GM19463 (cell line): ENCODE data around the gene FAM20A.
"Not testable (repeated sequence)": the region's sequence is repeated elsewhere in the genome, so short reads cannot be mapped to it uniquely, and the experiment has no call there.

Source experiments
- ATAC-seq: cut with Tn5 transposase; IDR thresholded peaks from one replicate; pipeline ENCODE4 v1.9.1; 2021; ENCODE audit warnings: mild to moderate bottlenecking, moderate library complexity; ENCODE audit not compliant: unreplicated experiment

The FAM20A gene

DNA sequence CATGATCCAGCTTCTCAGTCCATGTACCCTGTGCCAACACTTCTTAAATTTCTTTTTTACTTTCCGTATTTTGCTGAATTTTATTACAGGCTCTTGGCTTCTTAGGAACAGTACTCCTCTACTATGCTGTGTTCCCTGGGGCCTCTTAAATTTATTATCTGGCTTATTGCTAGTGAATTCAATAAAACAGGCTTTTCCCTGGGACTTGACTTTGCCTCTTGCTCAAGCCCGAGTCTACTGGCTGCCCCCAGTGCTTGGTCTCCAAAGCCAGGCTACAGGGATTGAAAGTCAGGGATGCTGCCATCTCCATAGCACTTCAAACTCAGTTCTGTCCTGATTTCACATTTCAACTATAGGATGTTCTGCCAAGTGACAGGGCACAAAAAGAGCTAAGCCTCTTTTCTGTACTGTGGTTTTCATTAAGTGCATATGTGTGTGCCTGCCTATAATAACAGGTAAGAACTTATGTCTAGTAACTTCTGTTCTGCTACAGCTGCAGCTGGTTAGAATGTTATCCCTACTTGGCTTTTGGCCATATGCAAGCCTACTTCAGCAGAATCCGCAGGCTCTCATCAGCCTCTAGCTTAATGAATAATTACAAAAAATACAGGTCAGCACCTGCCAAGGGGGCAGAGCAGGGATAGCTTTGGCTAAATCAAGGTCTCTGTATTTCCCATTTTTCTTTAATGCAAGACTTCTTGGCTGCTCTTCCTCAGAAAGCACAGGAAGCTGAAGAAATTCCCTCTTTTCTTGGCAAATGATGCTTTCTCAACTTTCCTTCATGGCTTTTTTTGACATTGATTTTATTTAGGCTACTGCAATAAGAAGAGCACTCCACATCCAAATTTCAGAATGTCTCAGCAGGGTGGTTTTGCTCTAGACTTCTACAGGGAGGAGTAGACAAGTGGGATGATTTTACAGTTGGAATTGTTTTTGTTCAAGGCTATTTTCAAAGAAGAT lies 8.2 kb downstream of the FAM20A start:
- no peak for ATAC-seq

DNA sequence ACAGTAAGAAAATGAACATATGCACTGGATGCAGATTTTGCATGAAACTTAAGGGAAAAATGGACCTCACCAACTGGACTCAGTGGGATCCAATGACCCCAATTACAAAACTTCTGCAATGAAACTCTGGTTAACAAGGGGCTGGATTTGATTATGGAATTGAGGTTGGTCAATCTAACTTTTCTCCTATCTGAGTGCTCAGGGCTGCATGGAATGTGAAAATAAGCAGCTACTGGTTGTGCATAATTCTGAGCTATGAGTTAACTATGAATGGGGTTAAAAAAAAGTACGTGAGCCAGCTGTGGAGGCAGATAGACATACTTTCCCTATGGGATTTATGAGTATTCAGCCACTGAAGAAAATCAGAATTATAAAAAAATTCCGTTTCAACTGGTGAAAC lies 9.2 kb downstream of the FAM20A start:
- ATAC-seq = no peak

DNA sequence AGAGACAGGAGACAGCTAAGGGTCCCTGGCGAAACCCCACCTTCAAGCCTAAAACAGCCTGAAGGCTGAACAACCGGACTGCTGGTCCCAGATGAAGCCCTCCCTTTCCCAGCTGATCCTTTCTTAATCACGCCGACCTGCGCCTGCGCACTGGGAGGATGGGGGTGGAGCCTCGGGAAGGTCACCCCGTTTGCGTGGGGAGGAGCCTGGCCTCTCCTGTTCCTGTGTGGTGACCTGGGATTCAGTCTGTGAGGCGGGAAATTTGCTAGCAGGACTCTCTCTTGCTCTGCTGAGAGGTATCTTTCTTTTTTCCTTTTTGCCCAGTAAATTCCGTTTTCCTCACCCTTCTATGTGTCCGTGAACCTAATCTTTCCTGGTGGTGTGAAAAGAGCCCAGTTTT lies 9.6 kb downstream of the FAM20A start:
- ATAC-seq = no peak

DNA sequence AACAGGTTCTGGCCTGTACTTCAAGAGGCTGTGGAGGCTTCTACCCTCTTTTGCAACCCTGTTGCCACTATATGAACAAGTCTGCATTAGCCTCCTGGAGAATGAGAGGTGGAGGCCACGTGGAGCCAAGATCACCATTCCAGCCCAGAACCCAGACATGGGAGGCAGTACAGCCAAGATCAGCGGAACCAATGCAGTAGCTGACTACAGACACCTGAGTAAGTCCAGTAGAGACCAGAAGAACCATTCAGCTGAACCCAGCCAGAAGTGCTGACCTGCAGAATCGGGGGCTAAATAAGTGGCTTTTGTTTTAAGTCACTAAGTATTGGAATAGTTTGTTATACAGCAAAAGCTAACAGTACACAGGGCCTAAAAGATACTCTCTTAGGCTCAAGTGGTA lies 12.1 kb downstream of the FAM20A start:
- ATAC-seq = no peak

DNA sequence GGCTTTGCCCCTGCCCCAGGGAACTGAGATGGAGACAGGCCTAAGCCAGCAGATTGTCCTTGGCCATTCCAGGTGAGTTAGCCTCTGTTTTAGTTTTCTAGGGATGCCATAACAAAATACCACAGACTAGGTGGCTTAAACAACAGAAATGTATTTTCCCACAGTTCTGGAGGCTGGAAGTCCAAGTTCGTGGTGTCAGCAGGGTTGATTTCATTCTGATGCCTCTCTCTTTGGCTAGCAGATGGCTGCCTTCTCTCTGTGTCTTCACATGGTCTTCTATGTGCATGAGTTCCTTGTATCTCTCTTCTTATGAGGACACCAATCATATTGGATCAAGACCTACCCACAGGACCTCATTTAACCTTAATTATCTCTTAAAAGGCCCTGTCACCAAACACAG lies 12.8 kb downstream of the FAM20A start:
- ATAC-seq = no peak

DNA sequence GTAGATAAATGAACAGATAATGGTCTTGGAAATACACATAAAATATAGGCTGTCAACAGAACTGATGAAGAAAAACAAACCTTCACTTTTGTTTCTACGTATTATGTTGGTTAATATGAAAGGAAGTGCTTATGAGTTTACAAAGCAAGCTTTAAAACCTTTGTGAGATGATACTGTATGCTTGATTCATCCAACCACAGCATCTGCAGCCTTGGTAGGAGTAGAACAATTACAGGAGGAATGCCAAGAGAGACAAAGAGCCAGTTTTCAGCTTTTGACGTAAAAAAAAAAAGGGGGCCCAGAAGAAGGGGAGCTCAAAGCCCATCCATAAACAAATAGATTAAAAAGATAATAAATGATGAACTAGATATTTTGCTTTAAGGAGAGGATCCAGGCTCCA lies 13.3 kb downstream of the FAM20A start:
- ATAC-seq = no peak

DNA sequence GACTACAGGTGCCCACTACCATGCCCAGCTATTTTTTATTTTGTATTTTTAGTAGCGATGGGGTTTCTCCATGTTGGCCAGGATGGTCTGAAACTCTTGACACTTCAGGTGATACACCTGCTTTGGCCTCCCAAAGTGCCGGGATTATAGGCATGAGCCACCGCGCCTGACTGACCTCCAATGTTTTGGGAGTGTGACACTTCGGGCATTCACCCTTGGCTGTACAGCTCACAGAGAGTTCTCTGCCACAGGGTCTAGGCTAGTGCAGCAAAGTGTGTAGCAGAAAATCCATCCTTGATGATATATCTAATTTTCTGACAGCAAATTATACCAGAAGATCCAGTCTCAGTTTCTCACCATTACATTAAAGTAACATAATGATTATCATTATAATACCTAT lies 14.1 kb downstream of the FAM20A start:
- ATAC-seq = no peak

DNA sequence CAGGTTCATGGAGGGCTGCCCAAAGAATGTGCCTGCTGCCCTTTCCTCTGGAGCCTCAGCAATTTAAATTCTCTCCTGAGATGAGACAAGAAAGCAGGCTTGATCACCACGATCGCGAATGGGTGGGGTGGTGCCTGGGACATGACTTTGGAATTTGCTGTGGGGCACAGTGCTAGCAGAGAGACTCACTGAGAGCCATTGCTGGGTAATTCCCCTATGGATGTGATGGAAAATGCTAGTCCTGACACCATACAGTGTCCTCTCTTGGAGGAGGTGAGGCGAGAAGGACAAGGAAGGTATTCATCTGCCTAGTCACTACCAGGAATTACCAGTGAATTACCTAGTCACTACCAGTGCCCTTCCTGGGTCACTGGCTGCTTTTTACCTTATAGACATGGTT lies 15.5 kb downstream of the FAM20A start:
- no peak for ATAC-seq

DNA sequence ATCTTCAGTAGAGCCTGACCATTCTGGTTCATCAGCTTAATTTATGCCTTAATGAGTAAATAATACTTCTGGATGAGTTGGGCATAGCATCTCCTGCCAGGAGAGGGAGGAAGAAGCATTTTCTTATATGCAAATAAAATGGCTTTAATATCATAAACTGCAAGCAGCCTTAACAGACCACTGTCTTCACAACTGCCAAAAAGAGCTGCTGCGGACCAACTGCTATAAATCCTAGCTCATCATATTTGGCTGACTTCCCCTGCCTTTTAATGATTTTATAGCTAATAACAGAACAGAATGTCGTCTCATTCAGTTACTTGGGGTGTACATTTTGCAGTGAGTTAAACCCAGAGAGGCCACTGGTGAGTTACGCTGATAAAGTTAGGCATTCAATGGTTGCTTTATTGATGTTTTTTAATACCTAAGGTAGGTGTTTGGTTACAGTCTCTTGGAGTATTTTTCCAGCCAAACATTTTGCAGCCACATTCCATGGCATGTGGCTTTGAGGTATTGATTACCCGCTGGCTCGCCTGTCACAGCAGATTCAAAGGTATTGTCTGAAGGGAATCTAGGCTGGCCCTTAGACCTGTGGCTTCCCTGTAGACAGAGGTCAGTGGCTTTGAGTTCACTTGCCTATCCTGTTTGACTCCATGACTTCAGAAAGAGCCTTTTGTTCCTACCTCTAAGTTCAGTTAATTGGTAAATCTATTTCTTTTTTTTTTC lies 16.4 kb downstream of the FAM20A start:
- ATAC-seq = no peak

DNA sequence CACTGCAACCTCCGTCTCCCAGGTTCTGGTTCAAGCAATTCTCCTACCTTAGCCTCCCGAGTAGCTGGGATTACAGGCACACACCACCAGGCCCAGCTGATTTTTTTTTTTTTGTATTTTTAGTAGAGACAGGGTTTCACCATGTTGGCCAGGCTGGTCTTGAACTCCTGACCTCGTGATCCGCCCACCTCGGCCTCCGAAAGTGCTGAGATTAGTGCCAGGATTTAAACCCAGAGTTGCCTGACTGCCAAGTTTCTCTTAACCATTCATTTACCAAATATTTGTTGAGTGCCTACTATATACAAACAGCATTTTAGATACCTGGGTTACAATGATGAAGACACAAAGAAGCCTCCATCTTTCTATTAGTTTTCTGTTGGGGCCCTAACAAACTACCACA lies 18.3 kb downstream of the FAM20A start:
- not testable (repeated sequence) for ATAC-seq

DNA sequence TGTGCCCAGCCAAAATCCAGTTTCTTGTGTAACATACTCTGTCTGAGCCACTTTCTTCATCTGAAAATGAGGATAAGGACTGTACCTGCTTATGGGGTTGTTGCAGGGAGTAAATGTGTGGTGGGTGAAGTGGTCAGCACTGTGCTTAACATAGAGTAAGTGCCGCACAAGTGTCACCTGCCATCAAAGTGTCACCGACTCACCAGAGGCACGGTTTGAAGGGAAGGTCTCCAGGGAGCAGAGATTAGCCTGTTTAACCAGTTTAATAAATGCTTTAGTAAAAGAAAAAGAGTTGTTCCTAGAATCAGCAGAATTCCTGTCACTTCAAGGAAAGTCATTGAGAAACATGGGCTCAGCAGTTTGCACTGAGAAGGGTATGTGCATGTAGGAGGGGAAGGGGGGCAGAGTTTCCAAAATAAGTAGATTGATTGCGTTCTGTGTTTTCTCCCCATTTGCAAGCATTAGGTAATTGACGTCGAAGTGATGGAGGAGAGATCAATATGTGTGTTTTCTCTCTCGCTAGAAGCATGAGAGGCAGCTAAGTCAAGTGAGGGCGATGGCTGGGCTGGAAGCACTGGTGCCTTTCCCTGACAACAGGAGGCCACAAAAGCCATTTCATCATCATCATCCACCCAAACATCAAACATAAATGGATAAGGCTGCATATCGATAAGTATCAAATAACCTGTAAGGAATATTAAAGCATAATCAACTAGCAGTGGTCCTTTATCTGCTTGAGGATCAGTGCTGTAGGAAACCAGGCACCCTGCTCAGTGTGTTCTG lies 19.1 kb downstream of the FAM20A start:
- ATAC-seq = no peak

DNA sequence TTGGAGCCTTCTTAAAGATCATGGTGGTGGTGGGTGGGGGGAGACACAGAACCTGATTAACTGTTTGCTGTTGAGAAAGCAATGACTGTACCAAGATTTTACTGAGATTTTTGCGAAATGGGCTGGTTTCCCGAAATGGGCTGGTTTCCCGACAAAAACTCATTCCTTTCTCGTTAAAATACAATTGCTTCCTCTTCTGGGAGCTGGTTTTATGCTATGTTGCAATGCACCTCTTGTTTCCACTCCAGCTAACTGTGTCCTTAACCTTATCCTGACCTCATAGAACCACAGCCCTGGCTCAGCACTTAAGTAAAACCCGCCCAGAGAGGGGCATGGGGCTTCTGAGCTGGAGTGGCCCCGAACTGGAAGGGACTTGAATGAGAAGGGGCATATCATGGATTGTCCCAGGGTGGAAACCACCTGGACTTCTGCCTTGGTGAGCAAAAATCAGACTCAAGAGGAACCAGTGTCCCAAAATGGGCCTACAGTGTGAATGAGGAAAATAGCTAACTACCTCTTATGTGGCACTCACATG lies 20.9 kb downstream of the FAM20A start:
- no peak for ATAC-seq

DNA sequence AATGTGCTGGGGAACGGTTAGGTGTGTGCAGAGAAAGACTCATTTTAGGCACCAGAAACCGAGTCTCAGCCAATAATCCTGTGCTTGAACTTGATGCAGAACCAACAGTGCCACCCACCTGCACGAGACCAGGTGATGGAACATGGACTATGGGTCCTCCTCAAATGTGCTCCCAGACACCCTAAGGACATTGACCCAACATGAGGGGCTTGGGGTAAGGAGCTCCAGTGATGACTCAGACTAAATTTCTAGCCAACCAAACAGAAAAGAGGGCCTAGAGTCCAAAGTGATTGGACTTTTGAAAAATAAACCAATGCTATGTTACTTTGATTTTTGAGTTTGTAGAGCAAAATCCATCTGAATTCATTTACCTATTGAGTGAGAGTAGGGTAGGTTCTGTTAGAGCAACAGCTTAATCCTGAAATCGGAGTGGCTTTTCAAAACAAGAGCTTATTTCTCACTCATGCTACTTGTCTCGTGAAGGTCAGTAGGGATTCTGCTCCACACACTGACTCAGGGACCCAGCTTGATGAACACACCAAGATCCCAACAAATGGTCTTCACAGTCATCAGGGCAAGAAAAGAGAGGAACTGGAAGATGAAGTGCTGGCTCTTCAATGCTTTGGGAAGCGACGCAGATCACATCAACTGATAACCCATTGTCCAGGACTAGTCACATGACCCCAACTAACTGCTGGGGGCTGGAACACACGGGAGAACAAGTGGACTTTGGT lies 21.8 kb downstream of the FAM20A start:
- no peak for ATAC-seq

DNA sequence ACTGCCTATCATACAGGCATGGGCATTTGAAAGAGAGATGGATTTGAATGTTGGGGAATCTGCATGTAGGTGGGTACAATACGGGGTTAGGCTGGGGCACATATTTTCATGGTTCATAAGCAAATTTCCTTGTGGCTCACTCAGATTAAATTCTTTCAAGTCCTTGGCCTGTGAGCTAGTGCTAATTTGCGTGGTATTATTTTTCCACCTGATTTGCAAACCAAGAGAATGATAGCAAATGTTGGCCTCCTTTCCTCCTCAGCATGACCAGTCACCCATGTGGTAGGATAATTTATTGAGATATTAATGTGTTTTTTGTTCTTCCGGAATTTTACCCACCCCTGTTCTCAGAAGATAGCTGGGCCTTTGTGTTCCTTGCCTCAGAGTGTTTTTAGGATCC lies 22.9 kb downstream of the FAM20A start:
- ATAC-seq = no peak

DNA sequence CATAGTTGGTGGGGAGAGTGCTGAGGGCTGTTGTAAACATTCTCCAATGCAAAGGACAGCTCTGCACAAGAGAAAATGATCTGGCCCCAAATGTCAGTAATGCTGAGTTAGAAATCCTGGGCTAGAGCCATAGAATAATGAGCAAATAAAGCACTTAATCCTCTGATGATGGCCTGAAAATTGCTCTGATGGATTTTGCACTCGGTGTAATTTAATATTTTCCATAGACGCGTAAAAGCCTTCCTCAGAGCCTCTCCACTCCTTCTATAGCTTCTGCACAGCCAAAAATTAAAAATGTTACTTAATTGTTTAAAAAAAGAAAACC lies 23.7 kb downstream of the FAM20A start:
- no peak for ATAC-seq

DNA sequence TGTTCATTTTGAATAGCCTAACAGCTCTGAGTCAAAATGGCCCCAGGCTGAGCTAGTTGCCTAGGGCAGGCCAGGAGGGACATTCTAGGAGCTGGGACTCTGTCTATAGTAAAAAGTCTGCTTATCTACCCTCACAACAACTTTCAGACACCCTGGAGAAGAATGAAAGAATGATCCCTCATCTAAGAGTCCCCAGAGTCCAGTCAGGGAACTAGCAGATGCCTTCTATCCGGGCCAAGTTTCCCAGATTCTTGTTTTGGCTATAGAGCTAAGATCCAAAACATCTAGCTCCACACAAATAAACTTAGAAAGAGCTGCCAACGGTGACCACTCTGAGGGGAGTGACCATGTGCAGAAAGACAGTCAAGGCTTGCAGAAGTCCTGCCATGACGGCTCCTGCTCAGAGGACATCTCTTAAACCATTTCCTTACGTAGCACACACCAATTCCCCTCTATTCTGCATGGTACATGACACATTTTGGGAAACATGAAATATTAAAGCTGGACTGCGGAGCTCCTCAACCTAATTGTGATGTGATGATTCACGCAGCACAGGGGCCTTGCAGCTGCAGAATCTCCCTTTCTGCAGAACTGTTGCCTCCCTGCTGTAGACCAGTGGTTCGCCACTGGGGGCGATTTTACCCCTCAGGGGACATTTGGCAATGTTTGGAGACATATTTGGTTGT lies 24.2 kb downstream of the FAM20A start:
- no peak for ATAC-seq

DNA sequence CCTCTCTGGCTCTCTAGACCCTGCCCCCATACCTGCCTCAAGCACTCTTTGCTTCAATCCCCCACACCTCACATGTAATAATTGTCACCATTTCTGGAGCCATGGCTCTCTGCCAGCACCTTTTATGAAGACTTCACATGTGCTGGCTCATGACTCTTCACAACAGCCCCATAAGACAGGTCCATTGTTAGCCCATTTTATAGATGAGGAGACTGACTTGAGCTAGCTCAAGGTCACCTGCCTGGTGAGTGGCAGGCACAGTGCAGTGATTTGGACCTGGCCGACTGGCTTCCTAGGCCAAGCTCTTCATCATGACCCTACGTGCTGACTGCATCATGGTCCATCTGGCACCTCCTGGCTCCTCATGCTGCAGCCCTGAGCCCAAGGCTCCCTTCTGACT lies 25.0 kb downstream of the FAM20A start:
- no peak for ATAC-seq

DNA sequence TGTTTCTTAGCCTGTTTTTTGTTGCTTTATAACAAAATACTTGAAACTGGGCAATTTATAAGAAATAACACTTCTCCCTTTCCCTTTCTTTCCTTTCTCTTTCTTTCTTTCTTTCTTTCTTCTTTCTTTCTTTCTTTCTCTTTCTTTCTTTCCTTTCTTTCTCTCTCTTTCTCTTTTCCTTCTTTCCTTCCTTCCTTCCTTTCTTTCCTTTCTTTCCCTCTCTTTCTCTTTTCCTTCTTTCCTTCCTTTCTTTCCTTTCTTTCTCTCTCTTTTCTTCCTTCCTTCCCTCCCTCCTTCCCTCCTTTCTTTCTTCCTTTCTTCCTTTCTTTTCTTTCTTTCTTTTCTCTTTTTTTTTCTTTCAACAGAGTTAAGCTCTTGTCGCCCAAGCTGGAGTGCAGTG lies 27.8 kb downstream of the FAM20A start:
- ATAC-seq = no peak

DNA sequence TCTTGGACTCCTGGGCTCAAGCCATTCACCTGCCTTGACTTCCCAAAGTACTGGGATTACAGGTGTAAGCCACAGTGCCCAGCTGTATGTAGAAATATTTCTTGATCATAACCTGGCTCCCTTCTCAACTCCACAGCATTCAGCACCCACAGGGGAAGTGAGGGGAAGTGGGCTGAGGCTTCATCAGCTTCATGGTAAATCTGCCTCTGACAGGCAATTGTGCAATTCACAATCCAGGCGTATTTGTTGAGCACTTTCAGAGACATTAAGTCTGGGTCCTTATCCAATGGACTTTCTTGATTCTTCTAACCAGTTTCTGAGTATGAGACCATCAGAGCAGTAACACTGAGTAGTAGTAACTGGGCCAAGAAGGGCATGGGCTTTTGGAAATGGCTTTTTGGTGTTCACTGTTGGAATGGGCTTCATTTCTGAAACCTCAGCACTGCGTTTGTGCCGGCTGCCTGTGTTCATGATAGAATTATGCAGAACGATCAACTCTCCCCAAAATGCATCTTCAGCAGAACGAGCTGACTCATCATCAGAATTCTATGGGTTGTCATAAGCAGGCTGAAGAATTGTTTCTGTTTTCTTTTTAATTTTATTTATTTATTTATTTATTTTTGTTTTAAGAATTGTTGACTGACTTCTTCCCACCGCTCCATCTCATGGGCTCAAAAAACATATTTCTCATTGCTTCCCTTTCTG lies 28.9 kb downstream of the FAM20A start:
- no peak for ATAC-seq
